GM18511 (cell line): ENCODE data around the gene ZNF649.
"Not testable (repeated sequence)": the region's sequence is repeated elsewhere in the genome, so short reads cannot be mapped to it uniquely, and the experiment has no call there.

Experiments
- ATAC-seq: cut with Tn5 transposase; IDR thresholded peaks from one replicate; pipeline ENCODE4 v1.9.1; 2021; ENCODE audit warnings: mild to moderate bottlenecking, moderate library complexity; ENCODE audit not compliant: unreplicated experiment

The ZNF649 gene

GRCh38 chr19:51904331-51905165 is at the start of gene ZNF649:
Gene ZNF649, minus strand, starts transcription at chr19:51905017. Its CDS starts 4,910 bp downstream, at chr19:51900107.
- peak; percentile 86 for ATAC-seq

DNA sequence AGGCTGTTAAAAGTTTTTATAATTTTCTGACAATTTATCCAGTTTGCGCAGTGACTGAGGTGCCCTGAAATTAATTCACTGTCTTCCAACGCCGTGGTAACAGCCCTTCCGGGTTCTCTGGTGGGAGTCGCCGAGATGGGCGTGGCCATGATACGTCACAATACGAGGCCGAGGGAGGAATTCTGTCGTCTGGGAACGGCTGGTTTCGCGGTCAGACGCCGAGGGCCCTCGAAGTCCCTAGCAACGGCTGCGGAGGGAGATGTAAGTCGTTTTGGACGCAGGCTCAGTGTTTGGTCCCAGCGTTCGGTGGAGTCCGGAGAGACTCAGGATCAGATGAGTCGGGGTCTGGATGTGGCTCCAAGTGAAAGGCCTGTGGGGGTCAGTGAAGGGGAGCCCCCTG is 44.2 kb upstream of the ZNF649 start:
- no peak for ATAC-seq

DNA sequence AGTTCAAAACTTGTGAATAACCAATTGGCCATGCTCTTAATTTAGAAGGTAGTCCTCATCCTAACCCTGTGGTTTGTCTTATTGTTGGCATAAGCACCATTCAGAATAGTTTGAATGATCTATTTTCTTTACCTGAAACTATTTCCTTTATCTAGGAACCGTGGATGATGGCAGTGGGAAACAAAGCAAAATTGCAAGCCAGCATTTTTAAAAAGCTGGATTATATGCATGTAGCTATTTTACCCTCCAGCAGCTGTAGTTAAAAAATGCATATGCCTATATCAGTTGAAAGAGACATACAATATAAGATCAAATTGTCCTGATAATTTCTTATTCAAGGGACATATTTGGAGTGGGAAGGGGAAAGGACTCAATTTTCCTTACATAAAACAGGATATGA is 41.8 kb upstream of the ZNF649 start:
- no peak for ATAC-seq

DNA sequence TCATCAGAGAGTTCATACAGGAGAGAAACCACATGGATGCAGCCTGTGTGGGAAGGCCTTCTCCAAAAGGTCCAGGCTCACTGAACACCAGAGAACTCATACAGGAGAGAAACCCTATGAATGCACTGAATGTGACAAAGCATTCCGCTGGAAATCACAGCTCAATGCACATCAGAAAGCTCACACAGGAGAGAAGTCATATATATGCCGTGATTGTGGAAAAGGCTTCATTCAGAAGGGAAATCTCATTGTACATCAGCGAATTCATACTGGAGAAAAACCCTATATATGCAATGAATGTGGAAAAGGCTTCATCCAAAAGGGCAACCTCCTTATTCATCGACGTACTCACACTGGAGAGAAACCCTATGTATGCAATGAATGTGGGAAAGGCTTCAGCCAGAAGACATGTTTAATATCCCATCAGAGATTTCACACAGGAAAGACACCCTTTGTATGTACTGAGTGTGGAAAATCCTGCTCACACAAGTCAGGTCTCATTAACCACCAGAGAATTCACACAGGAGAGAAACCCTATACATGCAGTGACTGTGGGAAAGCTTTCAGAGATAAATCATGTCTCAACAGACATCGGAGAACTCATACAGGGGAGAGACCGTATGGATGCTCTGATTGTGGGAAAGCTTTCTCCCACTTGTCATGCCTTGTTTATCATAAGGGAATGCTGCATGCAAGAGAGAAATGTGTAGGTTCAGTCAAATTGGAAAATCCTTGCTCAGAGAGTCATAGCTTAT is 40.2 kb upstream of the ZNF649 start:
- ATAC-seq = no peak

DNA sequence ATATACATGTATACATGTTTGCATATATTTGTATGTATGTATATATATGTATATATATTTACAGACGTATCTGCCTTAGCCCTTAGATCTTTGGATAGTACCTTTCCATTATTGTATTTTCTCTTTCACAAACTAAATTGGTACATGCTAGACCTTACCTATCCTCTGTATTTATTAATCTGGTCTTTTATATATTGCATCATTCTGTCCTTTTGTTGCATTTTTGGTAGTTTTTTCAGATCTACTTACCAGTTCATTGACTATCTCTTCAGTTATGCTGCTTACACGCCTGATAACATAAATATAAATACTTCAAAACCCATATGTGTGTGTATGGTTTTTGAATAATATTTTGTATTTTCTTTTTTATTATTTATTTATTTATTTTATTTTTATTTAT is 34.1 kb upstream of the ZNF649 start:
- ATAC-seq = no peak

DNA sequence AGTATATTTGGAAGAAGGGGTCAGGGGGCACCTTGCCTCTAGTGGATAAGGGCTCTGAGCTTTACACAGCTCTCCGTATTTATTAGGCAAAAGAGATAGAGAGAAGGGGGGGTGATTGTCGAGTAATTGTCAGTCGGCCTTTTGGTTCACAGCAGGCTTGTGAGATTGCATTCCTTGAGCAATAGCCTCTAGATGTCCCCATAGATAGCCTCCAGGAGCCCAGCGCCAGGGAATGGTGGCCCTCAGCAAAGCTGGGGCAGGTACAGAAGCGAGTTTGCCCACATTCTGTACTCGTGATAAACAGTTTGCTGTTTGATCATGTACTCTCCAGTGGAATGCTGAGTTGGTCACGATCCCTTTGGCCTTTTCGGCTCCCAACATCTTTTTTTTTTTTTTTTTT is 27.1 kb upstream of the ZNF649 start:
- no peak for ATAC-seq

GRCh38 chr19:51927859-51928258 is 23.0 kb upstream of the ZNF649 start:
- no peak for ATAC-seq

DNA sequence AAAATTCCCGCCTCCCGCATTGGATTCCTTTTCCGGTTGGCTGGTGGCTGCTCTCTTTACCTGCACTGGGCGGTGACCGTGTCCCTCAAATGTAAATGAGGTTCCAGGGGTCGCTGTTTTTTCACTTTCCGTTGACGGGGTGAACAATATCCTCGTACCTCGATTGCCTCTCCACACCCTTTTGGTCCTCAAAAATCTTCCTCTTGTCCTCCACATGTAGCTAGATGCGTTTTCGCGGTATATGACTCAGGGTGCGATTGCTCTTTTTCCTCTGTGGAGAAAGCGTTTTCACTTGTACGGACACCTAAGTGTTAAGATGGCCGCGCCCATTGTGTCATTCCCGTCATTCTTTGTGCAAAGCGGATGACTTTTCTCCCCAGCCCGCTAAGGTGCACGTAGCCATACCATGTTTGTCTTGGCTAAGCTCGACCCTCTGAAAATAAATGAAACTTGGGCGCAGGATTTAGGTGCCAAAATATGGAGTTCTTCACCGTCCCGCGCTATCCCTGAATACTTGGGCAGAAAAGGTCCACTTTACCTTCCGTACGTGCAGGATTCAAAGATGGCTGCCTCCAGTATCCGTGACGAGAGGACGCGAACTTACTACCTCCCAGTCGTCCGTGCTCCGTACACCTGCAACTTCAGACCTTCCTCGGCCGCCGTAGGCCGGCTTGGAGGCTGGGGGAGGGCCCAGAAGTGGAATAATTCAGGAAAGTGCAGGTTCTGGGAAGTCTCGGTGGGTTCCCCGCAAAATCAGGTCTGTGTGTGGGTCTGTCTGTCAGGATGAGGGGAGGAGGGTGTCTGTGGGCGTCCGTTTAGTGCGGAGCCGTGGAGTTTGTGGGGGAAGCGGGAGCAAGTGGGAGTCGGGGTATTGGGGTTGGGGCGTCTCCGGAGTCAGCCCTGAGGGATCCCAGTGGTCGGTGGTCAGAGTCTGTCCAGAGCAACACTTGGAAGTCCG is 22.2 kb upstream of the ZNF649 start, which contains the start of gene ZNF613:
ZNF613 (plus strand) TSS at position 689 of the 958 bp plus-strand sequence. CDS start 8,749 bp downstream, outside the sequence.
- peak; percentile 89 for ATAC-seq

- ATAC-seq = no peak
These were observed 21.6 kb upstream of the ZNF649 start for GRCh38 chr19:51926426-51926783.

GRCh38 chr19:51921949-51922348 is 17.1 kb upstream of the ZNF649 start:
- no peak for ATAC-seq

DNA sequence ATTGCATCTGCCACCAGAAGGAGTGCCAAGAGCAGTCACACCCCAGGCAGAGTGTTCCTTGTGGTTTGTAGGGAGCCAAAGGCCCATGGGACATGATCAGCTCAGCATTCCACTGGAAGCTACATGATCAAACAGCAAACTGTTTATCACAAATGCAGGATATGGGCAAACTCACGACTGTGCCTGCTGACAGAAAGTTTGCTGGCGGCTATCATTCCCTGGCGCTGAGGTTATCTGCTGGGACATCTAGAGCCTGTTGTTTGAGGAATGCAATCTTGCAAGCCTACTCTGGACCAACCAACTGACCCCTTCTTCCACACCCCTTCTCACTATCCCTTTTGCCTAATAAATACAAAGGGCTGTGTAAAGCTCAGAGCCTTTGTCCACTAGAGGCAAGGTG is 14.8 kb upstream of the ZNF649 start:
- ATAC-seq = no peak

DNA sequence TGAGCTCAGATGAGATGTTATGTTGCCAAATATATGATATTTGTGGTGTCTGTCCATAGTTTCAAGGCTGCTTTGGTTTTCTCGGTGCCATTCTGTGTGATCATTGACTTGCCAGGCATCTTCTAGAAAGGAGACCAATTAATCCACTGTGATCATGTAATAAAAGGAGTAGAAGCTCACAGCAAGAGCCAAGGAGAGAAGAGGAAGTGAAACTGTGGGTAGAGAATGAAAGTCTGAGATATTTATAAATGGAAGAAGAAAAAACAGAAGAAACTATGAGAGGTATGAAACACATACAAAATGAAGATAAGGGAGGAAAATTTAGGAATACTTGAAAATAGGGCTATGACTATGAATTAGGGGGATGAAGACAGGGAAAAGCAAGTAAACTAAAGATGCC is 11.3 kb upstream of the ZNF649 start:
- ATAC-seq = no peak

DNA sequence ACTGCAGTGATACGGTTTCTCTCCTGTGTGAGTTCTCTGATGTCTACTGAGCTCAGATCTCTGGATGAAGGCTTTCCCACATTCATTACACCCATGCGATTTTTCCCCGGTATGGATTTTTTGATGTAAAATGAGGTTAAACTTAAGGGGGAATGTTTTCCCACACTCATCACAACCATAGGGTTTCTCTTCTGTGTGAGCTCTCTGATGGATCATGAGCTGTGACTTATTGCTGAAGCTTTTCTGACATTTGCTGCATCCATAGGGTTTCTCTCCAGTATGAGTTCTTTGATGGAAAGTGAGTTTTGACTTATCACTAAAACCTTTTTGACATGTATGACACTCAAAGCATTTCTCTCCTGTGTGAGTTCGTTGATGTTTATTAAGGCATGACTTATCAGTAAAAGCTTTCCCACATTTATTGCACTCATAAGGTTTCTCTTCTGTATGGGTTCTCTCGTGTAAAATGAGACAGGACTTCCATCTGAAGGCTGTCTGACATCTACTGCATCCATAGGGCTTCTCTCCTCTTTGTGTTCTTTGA is 10.6 kb upstream of the ZNF649 start:
- ATAC-seq = no peak

- ATAC-seq = not testable (repeated sequence)
These were observed 3.2 kb upstream of the ZNF649 start for GRCh38 chr19:51907981-51908380.

DNA sequence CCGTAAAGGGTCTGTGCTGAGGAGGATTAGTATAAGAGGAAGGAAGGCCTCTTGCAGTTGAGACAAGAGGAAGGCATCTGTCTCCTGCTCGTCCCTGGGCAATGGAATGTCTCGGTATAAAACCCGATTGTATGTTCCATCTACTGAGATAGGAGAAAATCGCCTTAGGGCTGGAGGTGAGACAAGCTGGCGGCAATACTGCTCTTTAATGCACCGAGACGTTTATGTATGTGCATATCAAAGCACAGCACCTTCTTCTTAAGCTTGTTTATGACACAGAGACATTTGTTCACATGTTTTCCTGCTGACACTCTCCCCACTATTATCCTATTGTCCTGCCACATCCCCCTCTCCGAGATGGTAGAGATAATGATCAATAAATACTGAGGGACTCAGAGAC is 1.3 kb upstream of the ZNF649 start:
- not testable (repeated sequence) for ATAC-seq

- not testable (repeated sequence) for ATAC-seq
These were observed 822 bp upstream of the ZNF649 start for GRCh38 chr19:51905639-51906038.

- no peak for ATAC-seq
These were observed 389 bp upstream of the ZNF649 start for GRCh38 chr19:51905206-51905605.

DNA sequence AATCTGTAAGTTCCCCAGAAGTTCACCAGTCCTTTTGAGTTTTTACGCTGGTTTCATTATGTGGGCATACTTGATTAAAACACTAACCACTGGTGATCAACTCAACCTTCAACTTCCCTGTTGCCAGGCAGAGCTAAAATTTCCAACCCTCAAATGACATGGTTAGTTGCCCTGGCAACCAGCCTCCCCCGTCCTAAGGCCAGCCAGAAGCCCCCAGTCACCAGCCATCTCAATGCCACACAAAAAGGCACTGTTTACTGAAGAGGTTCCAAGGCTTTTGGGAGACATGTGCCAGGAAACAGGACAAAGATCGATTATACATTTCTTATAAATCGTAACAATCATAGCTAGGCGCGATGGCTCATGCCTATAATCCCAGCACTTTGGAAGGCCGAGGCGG is 1.6 kb downstream of the ZNF649 start:
- ATAC-seq = no peak

GRCh38 chr19:51901860-51902259 is 3.0 kb downstream of the ZNF649 start:
- ATAC-seq = no peak

GRCh38 chr19:51891193-51891747 is 13.5 kb downstream of the ZNF649 start:
- ATAC-seq = no peak
